Activated CD4-positive, alpha-beta memory T cell treated with anti-CD3 and anti-CD28 coated beads for 36 hours (primary cell): Measurements from ENCODE around the gene PDE3B. TPM values are rescaled to one million over a fixed set of nuclear protein-coding genes. Genes with fewer than 3 reads are reported as not detected.
A peak's percentile ranks its signal among the peaks of the same experiment; 100 is the strongest.

Experiments used
- CTCF ChIA-PET: fragments of 350-600 bp; sonication (Branson Sonifier 250); formaldehyde crosslinking; loops from one replicate; lab custom pipeline; 2021; ENCODE audit warnings: antibody characterized with exemption, inconsistent platforms; lab: Charles Lee
- POLR2A ChIA-PET: fragments of 350-600 bp; sonication (Branson Sonifier 250); formaldehyde crosslinking; loops from one replicate; lab custom pipeline; 2021; ENCODE audit warnings: antibody characterized with exemption; lab: Charles Lee
- DNase-seq: peaks from one replicate; pipeline ENCODE4 v3.0.0-alpha.2; 2020
- H3K27ac Mint-ChIP-seq: one replicate; pipeline ENCODE4 v1.8.0; 2021; ENCODE audit warnings: mixed read lengths
- H3K27me3 Mint-ChIP-seq: one replicate; pipeline ENCODE4 v1.8.0; 2021; ENCODE audit warnings: mixed read lengths
- H3K36me3 Mint-ChIP-seq: one replicate; pipeline ENCODE4 v1.8.0; 2021; ENCODE audit warnings: mixed read lengths
- H3K4me1 Mint-ChIP-seq: one replicate; pipeline ENCODE4 v1.8.0; 2021; ENCODE audit warnings: low read depth, mixed read lengths
- H3K4me3 Mint-ChIP-seq: one replicate; pipeline ENCODE4 v1.8.0; 2021; ENCODE audit warnings: mild to moderate bottlenecking, mixed read lengths
- H3K9me3 Mint-ChIP-seq: one replicate; pipeline ENCODE4 v1.8.0; 2021; ENCODE audit warnings: mixed read lengths
- intact Hi-C: fragments of 100-400 bp; cut with micrococcal nuclease; formaldehyde crosslinking; loops from one replicate; pipeline ENCODE4 v1.15.1; 2023
- total RNA-seq, 2 experiments: library from RNA; stranded (reverse); gene quantifications; one replicate each; pipeline ENCODE4 v1.2.3, GENCODE V29; 2021

Gene PDE3B
- total RNA-seq, 2 experiments from 2014 or later: 21.6 to 21.8 TPM

DNA sequence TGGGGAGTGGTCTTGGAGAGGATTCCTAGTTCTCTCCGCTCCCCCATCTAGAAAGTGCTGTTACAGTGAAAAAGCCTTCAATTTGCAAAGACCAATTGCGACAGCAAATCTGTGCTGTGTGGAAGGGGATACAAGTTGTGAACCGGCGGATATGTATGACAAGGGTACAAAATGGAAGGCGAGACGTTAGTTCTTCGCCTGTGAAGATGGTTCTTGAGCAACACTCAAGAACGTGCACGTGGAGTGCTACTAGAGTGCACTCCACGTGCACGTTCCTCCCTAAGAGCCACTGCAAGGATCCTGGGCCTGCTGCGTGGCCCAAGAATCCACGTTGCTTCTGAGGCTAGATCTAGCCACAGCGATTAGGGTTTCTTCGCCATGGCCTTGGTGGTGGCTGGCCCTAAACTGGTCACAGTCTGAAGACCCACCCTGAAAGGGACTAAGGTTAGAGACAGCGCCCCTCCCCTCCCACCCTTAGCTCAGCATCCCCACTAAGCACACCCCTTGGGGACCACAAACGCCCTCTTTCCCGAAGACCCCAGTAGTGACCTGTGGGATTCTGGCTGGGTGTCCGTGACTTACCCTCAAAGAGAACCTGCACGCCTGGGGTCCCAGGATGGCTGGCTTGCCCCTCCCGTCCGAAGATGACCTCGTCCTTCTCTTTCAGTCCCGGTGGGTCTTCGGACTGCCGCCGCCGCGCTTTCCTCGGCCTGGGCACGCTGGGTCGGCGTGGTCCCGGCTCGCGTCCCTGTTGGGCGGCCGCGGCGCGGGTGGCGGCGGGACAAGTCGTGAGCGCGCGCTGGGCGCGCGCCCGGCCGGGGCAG, 519 bp upstream of the PDE3B start:
- H3K9me3 Mint-ChIP-seq: no peaks in the 10 kb centered on the region
- peaks cover 49% of the 10 kb centered on the region for H3K4me1 Mint-ChIP-seq
- peak overlapping the region; percentile 71 for H3K4me3 Mint-ChIP-seq
- DNase-seq: peak; percentile 27
- H3K36me3 Mint-ChIP-seq: peaks cover 24% of the 10 kb centered on the region
- ChIA-PET POLR2A (interaction anchor here (1.3 to 4.5 kb wide), 6 partner anchors 85 to 248 kb away, joined by 4 to 30 read pairs (median 13); partner anchors contain the start of gene CYP2R1), CTCF (interaction anchor here (1.0 to 2.4 kb wide), 5 partner anchors 99 to 264 kb away, joined by 3 to 15 read pairs (median 7); partner anchors contain the start of gene CYP2R1)
- H3K27ac Mint-ChIP-seq: peak overlapping the region; percentile 81
- intact Hi-C loops: loop anchor here (10.0 kb wide), 1 partner anchor 432 kb away; the partner anchor contains the start of gene CALCB
- no peaks in the 10 kb centered on the region for H3K27me3 Mint-ChIP-seq

DNA sequence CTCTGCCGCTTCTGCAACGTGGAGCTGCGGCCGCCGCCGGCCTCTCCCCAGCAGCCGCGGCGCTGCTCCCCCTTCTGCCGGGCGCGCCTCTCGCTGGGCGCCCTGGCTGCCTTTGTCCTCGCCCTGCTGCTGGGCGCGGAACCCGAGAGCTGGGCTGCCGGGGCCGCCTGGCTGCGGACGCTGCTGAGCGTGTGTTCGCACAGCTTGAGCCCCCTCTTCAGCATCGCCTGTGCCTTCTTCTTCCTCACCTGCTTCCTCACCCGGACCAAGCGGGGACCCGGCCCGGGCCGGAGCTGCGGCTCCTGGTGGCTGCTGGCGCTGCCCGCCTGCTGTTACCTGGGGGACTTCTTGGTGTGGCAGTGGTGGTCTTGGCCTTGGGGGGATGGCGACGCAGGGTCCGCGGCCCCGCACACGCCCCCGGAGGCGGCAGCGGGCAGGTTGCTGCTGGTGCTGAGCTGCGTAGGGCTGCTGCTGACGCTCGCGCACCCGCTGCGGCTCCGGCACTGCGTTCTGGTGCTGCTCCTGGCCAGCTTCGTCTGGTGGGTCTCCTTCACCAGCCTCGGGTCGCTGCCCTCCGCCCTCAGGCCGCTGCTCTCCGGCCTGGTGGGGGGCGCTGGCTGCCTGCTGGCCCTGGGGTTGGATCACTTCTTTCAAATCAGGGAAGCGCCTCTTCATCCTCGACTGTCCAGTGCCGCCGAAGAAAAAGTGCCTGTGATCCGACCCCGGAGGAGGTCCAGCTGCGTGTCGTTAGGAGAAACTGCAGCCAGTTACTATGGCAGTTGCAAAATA, 816 bp downstream of the PDE3B start:
- Mint-ChIP-seq H3K36me3 (peaks cover 21% of the 10 kb centered on the region), H3K9me3 (no peaks in the 10 kb centered on the region), H3K4me3 (peak overlapping the region; percentile 71), H3K4me1 (peaks cover 54% of the 10 kb centered on the region), H3K27me3 (no peaks in the 10 kb centered on the region), H3K27ac (peak overlapping the region; percentile 89)
- CTCF ChIA-PET: interaction anchor here (0.6 to 2.8 kb wide), 17 partner anchors 27 to 330 kb away, joined by 3 to 42 read pairs (median 5); partner anchors contain the start of gene CYP2R1
- POLR2A ChIA-PET: interaction anchor here (0.7 to 4.5 kb wide), 15 partner anchors 8 to 264 kb away, joined by 3 to 30 read pairs (median 6); partner anchors contain the start of genes CYP2R1 and PSMA1
- intact Hi-C loops: loop anchor here (1.0 to 10.0 kb wide), 10 partner anchors 8 to 430 kb away; partner anchors contain the start of genes CALCB and PSMA1
- DNase-seq: peak; percentile 53

DNA sequence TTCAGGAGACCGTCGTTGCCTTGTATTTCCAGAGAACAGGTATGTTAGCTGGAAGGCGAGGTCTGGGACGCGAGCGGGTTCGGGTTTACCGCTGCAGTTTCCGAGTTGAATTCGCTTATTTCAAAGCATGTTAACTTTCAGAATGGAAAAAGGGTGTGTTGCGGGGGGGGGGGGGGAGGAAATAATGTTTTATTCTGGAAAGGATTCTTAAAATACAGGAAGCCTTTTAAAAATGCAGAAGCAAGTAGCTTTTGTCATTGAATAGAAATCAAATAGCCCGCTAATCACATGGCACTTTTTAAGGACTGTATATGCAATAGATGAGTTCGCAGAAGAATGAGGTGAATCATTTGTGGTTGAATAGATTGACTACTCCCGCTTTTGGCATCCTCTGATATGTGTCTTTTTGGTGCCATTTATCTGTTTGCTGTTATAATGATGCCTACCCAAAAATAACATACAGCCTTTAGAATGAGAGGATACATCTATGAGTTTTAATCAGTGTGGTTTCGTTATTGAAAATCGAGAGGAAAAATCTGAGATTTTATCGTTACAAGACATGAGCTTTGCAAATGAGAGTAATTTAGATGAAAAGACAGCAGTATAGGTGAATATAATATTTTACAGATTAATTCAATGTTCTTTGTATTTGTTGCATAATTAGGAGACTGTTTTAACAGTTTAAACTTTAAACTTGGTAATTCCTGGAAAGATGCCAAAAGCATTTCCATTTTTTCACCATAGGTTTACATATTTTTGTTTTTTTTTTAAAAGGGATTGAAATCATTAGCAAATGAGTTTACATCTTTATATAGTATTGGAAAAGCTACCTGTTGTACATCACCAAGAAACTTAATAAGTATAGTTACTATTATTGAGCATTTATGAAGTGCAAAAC, 1.7 kb downstream of the PDE3B start:
- H3K36me3 Mint-ChIP-seq: peaks cover 27% of the 10 kb centered on the region

DNA sequence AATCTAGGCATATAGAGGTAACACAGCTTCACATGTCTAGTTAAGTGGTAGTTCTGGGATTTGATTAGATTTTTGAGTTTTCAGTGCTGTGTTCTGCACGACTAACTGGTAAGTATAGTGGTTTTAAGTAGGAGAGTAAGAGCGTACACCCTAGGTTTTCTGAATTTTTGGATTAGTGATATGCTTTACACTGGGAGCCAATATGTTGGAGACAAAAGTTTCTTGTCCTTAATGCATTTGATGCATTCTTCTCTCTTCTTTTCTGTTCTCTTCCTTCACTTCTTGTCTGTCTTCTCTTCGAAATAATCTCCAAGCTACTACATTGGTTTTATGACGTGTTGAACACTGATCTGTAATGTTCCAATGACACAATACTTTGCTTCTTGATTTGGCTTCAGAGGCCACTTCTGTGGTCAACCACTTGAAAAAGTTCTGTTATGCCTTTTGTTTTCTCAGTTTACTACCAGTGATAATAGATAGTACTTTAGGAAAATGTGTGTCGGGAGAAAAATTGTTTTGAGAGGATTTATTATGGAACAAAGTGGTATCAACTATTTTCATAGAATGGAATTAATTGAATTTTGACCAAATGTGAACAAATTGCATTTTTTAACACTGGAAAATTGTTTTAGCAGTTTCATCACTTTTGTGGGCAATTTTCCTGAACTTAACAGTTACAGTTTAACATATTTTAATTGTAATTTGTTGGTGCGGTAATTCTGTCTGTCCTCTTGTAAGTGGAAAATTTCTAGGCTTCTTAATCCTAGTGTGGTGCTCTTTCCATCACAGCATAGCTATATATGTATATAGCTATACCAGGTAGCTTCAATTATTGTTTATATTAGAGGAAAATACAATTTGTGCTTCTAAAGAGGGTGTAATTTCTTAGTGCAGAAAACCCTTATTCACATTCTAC, 2.6 kb downstream of the PDE3B start:
- H3K27me3 Mint-ChIP-seq: no peaks in the 10 kb centered on the region

More for the DNA sequence above, 1.7 kb downstream of the PDE3B start:
- H3K27me3 Mint-ChIP-seq: no peaks in the 10 kb centered on the region
- intact Hi-C loops: loop anchor here (1.0 to 10.0 kb wide), 10 partner anchors 9 to 430 kb away; partner anchors contain the start of genes CALCB and PSMA1
- DNase-seq: peak; percentile 49
- peak overlapping the region; percentile 89 for H3K27ac Mint-ChIP-seq
- no peaks in the 10 kb centered on the region for H3K9me3 Mint-ChIP-seq
- peaks cover 55% of the 10 kb centered on the region for H3K4me1 Mint-ChIP-seq
- CTCF ChIA-PET: interaction anchor here (0.6 to 2.8 kb wide), 15 partner anchors 67 to 329 kb away, joined by 3 to 42 read pairs (median 7); partner anchors contain the start of gene CYP2R1
- POLR2A ChIA-PET: interaction anchor here (0.8 to 4.5 kb wide), 13 partner anchors 9 to 263 kb away, joined by 3 to 30 read pairs (median 10); partner anchors contain the start of genes CYP2R1 and PSMA1
- peak overlapping the region; percentile 71 for H3K4me3 Mint-ChIP-seq

DNA sequence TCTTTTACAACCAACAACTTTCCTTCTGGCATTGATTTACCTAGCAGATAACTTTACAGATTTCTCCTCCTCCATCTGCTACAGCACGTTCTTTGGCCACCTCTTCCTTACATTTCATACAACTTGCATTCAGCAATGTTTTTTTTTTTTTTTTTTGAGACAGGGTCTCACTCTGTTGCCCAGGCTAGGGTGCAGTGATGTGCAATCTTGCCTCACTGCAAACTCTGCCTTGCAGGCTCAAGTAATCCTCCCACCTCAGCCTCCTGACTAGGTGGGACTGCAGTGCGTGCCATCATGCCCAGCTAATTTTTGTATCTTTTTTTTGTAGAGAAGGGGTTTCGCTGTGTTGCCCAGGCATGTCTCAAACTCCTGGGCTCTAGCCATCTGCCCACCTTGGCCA, 6.5 kb downstream of the PDE3B start:
- H3K36me3 Mint-ChIP-seq: peaks cover 25% of the 10 kb centered on the region
- peaks cover 58% of the 10 kb centered on the region for H3K4me1 Mint-ChIP-seq
- POLR2A ChIA-PET: interaction anchor here (0.6 kb wide), 1 partner anchor 10 kb away, joined by 3 read pairs; no protein-coding TSS in a partner anchor
- H3K9me3 Mint-ChIP-seq: no peaks in the 10 kb centered on the region
- no peaks in the 10 kb centered on the region for H3K27me3 Mint-ChIP-seq
- intact Hi-C loops: no loop called here
- CTCF ChIA-PET: interaction anchor here (0.6 kb wide), 1 partner anchor 10 kb away, joined by 4 read pairs; no protein-coding TSS in a partner anchor
- no peak for DNase-seq
- H3K27ac Mint-ChIP-seq: no peak overlapping the region
- no peak overlapping the region for H3K4me3 Mint-ChIP-seq

More for the DNA sequence above, 2.6 kb downstream of the PDE3B start:
- H3K4me3 Mint-ChIP-seq: peak overlapping the region; percentile 71
- ChIA-PET POLR2A (interaction anchor here (0.8 to 4.5 kb wide), 8 partner anchors 68 to 245 kb away, joined by 3 to 30 read pairs (median 12); partner anchors contain the start of genes CYP2R1 and PSMA1), CTCF (interaction anchor here (1.6 to 2.8 kb wide), 5 partner anchors 100 to 260 kb away, joined by 5 to 42 read pairs (median 9); no protein-coding TSS in a partner anchor)
- H3K9me3 Mint-ChIP-seq: no peaks in the 10 kb centered on the region
- H3K4me1 Mint-ChIP-seq: peaks cover 54% of the 10 kb centered on the region
- intact Hi-C loops: loop anchor here (1.0 to 10.0 kb wide), 10 partner anchors 10 to 429 kb away; partner anchors contain the start of genes CALCB and PSMA1
- DNase-seq: no peak
- peak overlapping the region; percentile 43 for H3K27ac Mint-ChIP-seq
- peaks cover 31% of the 10 kb centered on the region for H3K36me3 Mint-ChIP-seq

DNA sequence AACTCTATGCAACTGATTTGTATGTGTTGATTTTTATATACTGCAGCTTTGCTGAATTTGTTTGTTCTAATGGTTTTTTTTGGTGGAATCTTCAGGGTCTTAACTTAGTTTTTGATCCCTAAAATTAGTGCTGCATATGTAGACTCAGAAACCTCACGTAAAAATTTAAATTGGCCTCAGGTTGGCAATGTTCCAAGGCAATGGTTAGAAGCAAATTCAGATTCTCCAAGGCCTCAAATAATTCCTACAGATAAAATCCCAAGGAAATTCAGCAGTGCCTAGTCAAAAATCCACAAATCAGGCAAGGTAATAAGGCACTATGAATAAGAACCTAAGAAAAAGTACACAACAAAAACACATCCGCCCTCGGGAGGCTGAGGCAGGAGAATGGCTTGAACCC, 9.5 kb downstream of the PDE3B start:
- DNase-seq: no peak
- CTCF ChIA-PET: no interaction called here
- Mint-ChIP-seq H3K9me3 (no peaks in the 10 kb centered on the region), H3K36me3 (peaks cover 20% of the 10 kb centered on the region), H3K4me1 (peaks cover 64% of the 10 kb centered on the region), H3K27ac (no peak overlapping the region), H3K27me3 (no peaks in the 10 kb centered on the region), H3K4me3 (no peak overlapping the region)
- intact Hi-C loops: no loop called here
- POLR2A ChIA-PET: no interaction called here

DNA sequence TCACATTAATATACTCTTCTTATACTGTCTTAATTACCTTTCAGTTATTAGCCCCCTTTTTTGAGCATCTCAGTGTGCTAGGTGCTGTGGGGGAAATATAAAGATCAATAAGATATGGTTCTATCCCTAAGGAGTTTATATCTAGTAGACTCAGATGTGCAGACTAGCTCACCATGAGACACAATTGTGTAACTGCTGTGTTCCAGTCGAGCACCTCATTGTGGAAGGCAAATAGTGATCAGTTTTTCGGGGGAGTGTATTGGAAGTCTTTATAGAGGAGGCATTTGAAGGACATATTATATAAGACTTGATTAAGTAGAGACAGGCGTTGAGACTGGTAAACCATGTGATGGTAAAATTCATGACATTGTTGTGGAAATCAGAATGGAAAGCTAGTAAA, 11.8 kb downstream of the PDE3B start:
- Mint-ChIP-seq H3K4me3 (no peak overlapping the region), H3K36me3 (peaks cover 26% of the 10 kb centered on the region), H3K27me3 (no peaks in the 10 kb centered on the region), H3K9me3 (no peaks in the 10 kb centered on the region), H3K27ac (no peak overlapping the region), H3K4me1 (peaks cover 53% of the 10 kb centered on the region)
- intact Hi-C loops: loop anchor here (2.0 kb wide), 1 partner anchor 13 kb away; no protein-coding TSS in a partner anchor
- CTCF ChIA-PET: no interaction called here
- POLR2A ChIA-PET: no interaction called here
- DNase-seq: no peak

DNA sequence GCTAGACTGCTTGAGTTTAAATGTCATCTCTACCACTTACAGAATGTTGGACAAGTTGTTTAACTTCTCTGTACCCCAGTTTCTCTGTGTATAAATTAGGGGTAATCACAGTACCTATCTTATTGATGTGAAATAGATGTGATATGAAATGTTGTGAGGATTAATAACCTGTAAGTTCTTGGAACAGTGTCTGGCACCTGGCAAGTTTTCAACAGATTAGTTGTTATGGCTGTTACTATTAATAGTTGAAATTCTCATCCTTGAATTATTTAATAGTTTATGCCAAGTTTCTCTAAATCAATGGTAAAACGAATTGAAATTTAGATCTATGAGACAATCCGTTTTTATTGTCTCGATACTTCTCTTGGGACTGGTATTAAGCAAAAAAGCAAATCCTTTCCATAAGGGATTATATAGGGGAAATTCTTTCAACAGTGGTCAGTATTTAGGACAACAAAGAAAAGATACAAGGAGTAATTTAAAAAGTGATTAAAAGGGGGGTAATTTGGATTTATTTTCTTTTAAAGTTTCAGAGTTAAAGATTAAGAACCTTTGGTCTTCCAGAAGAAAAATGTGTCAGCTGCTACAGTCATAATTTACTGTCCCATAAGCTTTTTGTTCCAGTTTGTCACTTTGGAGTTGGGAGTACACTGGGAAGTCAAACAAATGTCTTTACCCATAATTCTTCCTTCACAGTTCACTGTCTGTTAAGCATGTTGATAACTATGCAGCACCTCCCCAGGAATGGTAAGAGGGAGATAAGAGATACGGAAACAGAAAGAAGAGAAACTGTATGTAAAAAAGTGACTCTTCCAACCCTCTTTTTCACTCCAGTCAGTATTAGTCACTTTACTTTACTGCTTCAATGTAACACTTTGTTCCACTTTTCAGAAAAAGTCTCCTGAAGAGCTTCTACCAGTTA, 13.2 kb downstream of the PDE3B start:
- DNase-seq: no peak
- ChIA-PET POLR2A (no interaction called here), CTCF (no interaction called here)
- H3K27me3 Mint-ChIP-seq: no peaks in the 10 kb centered on the region
- intact Hi-C loops: no loop called here
- H3K4me1 Mint-ChIP-seq: peaks cover 45% of the 10 kb centered on the region
- H3K4me3 Mint-ChIP-seq: no peak overlapping the region
- H3K36me3 Mint-ChIP-seq: peaks cover 31% of the 10 kb centered on the region
- peak overlapping the region; percentile 50 for H3K27ac Mint-ChIP-seq
- no peaks in the 10 kb centered on the region for H3K9me3 Mint-ChIP-seq

DNA sequence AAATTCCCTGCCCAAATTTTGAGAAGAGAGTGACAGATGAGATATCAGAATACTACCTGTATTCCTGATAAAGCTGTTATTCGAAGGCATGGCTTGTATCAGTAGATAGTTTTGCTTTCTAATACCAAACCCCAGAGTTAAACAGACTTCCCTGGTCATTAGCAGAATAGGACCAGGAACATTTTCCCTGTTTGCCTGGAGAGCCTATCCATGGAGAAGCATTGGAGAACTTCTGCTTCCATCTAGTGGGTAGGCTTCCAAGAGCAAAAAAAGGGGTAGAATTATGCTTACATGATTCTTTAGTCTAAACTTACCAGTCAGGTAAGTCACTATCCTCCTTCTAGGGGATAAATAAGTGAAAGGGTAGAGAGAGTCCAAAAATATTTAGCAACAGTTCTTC, 14.2 kb downstream of the PDE3B start:
- DNase-seq: no peak
- intact Hi-C loops: no loop called here
- Mint-ChIP-seq H3K4me3 (no peak overlapping the region), H3K27me3 (no peaks in the 10 kb centered on the region), H3K36me3 (peaks cover 35% of the 10 kb centered on the region), H3K4me1 (peaks cover 38% of the 10 kb centered on the region), H3K27ac (no peak overlapping the region), H3K9me3 (peaks cover 5% of the 10 kb centered on the region)
- CTCF ChIA-PET: no interaction called here
- POLR2A ChIA-PET: interaction anchor here (0.7 kb wide), 1 partner anchor 51 kb away, joined by 3 read pairs; no protein-coding TSS in a partner anchor
